Keratinocyte (primary cell): ENCODE measurements around the gene SRXN1. TPM values are rescaled to one million over a fixed set of nuclear protein-coding genes. Genes with fewer than 3 reads are reported as not detected.

Experiments
- DNase-seq: peaks from one replicate; pipeline ENCODE4 v3.0.0-alpha.2; 2011; ENCODE audit warnings: low read depth, missing footprints, low spot score
- FAIRE-seq: peaks from 2 replicates; lab custom pipeline; 2011; peaks lifted over from hg19 to GRCh38; lab: Jason Lieb, UNC
- H2AFZ ChIP-seq: 2 replicates; pipeline ENCODE4 v1.6.0; 2012; ENCODE audit warnings: low read length, control low read depth, inconsistent platforms; ENCODE audit not compliant: control insufficient read depth
- H3K27ac ChIP-seq: 2 replicates; pipeline ENCODE4 v1.5.1; 2011; ENCODE audit warnings: low read length; ENCODE audit not compliant: control insufficient read depth, insufficient read depth
- H3K27me3 ChIP-seq: 3 replicates; pipeline ENCODE4 v1.6.0; 2011; ENCODE audit warnings: low read length; ENCODE audit not compliant: control insufficient read depth, insufficient read depth; ENCODE audit errors: extremely low read depth
- H3K36me3 ChIP-seq, 2 experiments: 2 replicates in 1 of 2; 3 replicates in 1 of 2; pipeline ENCODE4 v1.5.1; 2011; ENCODE audit warnings: low read length in 2 of 2, mild to moderate bottlenecking in 1 of 2; ENCODE audit not compliant: control insufficient read depth in 2 of 2, insufficient read depth in 2 of 2; ENCODE audit errors: extremely low read depth in 1 of 2
- H3K4me1 ChIP-seq: 3 replicates; pipeline ENCODE4 v1.5.1; 2011; ENCODE audit warnings: low read length; ENCODE audit not compliant: control insufficient read depth, insufficient read depth; ENCODE audit errors: extremely low read depth
- H3K4me2 ChIP-seq: 3 replicates; pipeline ENCODE4 v1.6.0; 2011; ENCODE audit warnings: low read depth, low read length; ENCODE audit not compliant: control insufficient read depth, insufficient read depth; ENCODE audit errors: extremely low read depth
- H3K4me3 ChIP-seq, 3 experiments: fragments of 200-600 bp in 1 of 3; sonication (generic) in 1 of 3; 2 replicates in 2 of 3; 3 replicates in 1 of 3; pipeline ENCODE4 v1.5.1; 2011 to 2016; ENCODE audit warnings: low read length in 3 of 3, mild to moderate bottlenecking in 3 of 3, control low read depth in 2 of 3, inconsistent platforms in 1 of 3, low read depth in 1 of 3, mixed read lengths in 1 of 3, mixed run types in 1 of 3, moderate library complexity in 1 of 3; ENCODE audit not compliant: control insufficient read depth in 2 of 3, insufficient read depth in 2 of 3; ENCODE audit errors: extremely low read depth in 1 of 3
- H3K79me2 ChIP-seq: 2 replicates; pipeline ENCODE4 v1.6.0; 2012; ENCODE audit warnings: low read length; ENCODE audit not compliant: control insufficient read depth, insufficient read depth
- H3K9ac ChIP-seq: 3 replicates; pipeline ENCODE4 v1.6.0; 2011; ENCODE audit warnings: low read length; ENCODE audit not compliant: control insufficient read depth, insufficient read depth; ENCODE audit errors: extremely low read depth
- H3K9me1 ChIP-seq: 3 replicates; pipeline ENCODE4 v1.6.0; 2011; ENCODE audit warnings: low read length; ENCODE audit not compliant: control insufficient read depth, insufficient read depth; ENCODE audit errors: extremely low read depth
- H3K9me3 ChIP-seq: 2 replicates; pipeline ENCODE4 v1.5.1; 2012; ENCODE audit warnings: low read depth, low read length; ENCODE audit not compliant: control insufficient read depth
- H4K20me1 ChIP-seq: 3 replicates; pipeline ENCODE4 v1.6.0; 2011; ENCODE audit warnings: low read length; ENCODE audit not compliant: control insufficient read depth, insufficient read depth; ENCODE audit errors: extremely low read depth
- CTCF ChIP-seq, 3 experiments: IDR thresholded peaks in 1 of 3; conservative IDR thresholded peaks in 1 of 3; optimal IDR thresholded peaks in 1 of 3; 2 replicates in 2 of 3; 3 replicates in 1 of 3; pipeline versions ENCODE3 to v1.5.1; 2011; ENCODE audit warnings: low read length in 3 of 3, mild to moderate bottlenecking in 3 of 3, moderate library complexity in 2 of 3, control low read depth in 1 of 3, inconsistent platforms in 1 of 3; ENCODE audit not compliant: insufficient read depth in 2 of 3; ENCODE audit errors: extremely low read depth in 1 of 3
- EZH2 ChIP-seq: IDR thresholded peaks from one replicate; pipeline ENCODE4 v1.6.1; 2012; ENCODE audit warnings: inconsistent platforms, mild to moderate bottlenecking, low read length, moderate library complexity
- dilution Hi-C: fragments of 300-500 bp; cut with MboI; formaldehyde crosslinking; loops from one replicate; pipeline ENCODE4 v1.7.0; 2020; ENCODE audit warnings: low sequenced_read_pairs; ENCODE audit not compliant: extremely low pct_ligation_motif_present
- polyA minus RNA-seq, 3 experiments: library from RNA; depleted of rRNA, polyadenylated mRNA; stranded (reverse); fragments of >200 nt; gene quantifications; 1 replicate in 1 of 3; 2 replicates in 1 of 3; 3 replicates in 1 of 3; pipeline ENCODE4 v1.2.3, GENCODE V29; 2011
- polyA plus RNA-seq, 5 experiments: library from polyadenylated mRNA; depleted of rRNA in 3 of 5; stranded (reverse) in 3 of 5; stranded (forward) in 1 of 5; unstranded in 1 of 5; fragments of >200 nt; gene quantifications; 1 replicate in 1 of 5; 2 replicates in 3 of 5; 3 replicates in 1 of 5; pipeline versions ENCODE4 v1.2.1 to v1.2.3, GENCODE V29; 2011 to 2012; ENCODE audit warnings: missing spikeins in 2 of 5, low read depth in 1 of 5, low replicate concordance in 1 of 5

SRXN1 gene
- polyA plus RNA-seq (49.9 to 55.3 TPM (median 51.7 TPM) in 3 replicates), polyA minus RNA-seq (38.6 to 43.2 TPM (median 41.1 TPM) in 3 replicates)
- 14.3 TPM for polyA plus RNA-seq (2011; ENCODE audit: low read depth)
- 47.5 and 68.9 TPM in 2 replicates for polyA plus RNA-seq (2011; cell fraction: cytosol; rRNA removed)
- polyA plus RNA-seq (2011; cell fraction: nucleus; rRNA removed), result 24.0 and 25.8 TPM in 2 replicates
- 46.6 and 56.9 TPM in 2 replicates for polyA plus RNA-seq (2012; ENCODE audit: low replicate concordance)
- 53.3 TPM for polyA minus RNA-seq (2011; cell fraction: cytosol; rRNA and poly(A)+ RNA removed)
- 14.9 and 20.7 TPM in 2 replicates for polyA minus RNA-seq (2011; cell fraction: nucleus; rRNA and poly(A)+ RNA removed)

- DNase-seq (peak; percentile 46), FAIRE-seq (no peak)
- peaks cover 13% of the 10 kb centered on the region for H3K4me1 ChIP-seq
- peaks cover 28% of the 10 kb centered on the region for H3K79me2 ChIP-seq
- H3K27ac ChIP-seq, result peak within 1 kb of the TSS; percentile 81
- peak within 1 kb of the TSS; percentile 92 for H3K4me2 ChIP-seq
- H4K20me1 ChIP-seq, result peaks cover 4% of the 10 kb centered on the region
- no peak for TF ChIP-seq EZH2
- peak in 2 of 3 experiments; percentile 71 to 74 for TF ChIP-seq CTCF (optimal IDR thresholded peaks at IDR 0.05 in 1 of 3, IDR thresholded peaks at IDR 0.05 in 1 of 3, conservative IDR thresholded peaks at IDR 0.05 in 1 of 3; ENCODE audit: extremely low read depth in 1 of 3, insufficient read depth in 2 of 3, low read length in 3 of 3)
- H3K9me1 ChIP-seq, result no peaks in the 10 kb centered on the region
- H3K9ac ChIP-seq, result peak within 1 kb of the TSS; percentile 91
- H3K9me3 ChIP-seq, result no peaks in the 10 kb centered on the region
- no peaks in the 10 kb centered on the region for H3K27me3 ChIP-seq
- H3K4me3 ChIP-seq, result peak within 1 kb of the TSS; percentile 72 to 95 (median 76)
- peaks cover 14 to 16% of the 10 kb centered on the region in 2 experiments for H3K36me3 ChIP-seq
- H2AFZ ChIP-seq, result peak within 1 kb of the TSS; percentile 79
- dilution Hi-C loops, result no loop called here
Observed at GRCh38 chr20:653110-653589, at the start of gene SRXN1. SRXN1 (minus strand) TSS chr20:653200; CDS start chr20:653185, 15 bp downstream.

DNA sequence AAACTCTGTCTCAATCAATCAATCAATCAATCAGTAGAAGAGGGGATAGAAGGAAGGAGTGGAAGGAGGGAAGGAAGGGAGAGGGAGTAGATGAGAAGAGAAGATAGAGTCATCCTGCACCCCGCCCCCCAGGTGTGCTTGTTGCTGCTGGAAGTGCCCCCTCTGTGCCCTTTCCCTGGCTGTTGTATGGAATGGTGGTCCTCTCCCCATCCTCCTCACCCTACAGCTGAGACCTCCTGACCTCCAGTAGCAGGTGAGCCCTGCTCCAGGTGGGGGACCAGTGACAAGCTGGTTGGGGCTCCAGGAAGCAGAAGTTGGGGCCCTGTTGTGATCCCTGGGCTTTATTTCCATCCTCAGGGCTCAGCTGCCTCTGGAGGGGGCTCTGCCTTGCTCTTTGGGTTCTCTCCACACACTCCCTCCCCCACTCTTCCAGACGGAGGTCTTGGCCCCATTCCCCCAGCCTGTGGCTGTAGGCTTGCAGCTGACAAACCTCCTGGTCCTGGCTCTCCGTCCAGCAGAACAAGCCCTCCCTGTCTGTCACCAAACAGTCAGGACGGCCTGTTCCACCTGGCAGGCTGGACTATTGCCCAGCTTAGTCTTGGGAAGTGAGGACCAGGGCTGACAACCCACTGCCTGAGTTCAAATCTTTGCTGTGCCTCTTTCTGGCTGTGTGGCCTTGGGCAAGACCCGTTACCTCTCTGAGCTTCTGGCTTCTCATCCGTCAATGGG, 48.6 kb upstream of the SRXN1 start:
- Histone ChIP-seq H3K27me3 (peaks cover 9% of the 10 kb centered on the region), H3K9ac (no peak overlapping the region), H3K4me3 (no peak overlapping the region), H3K27ac (no peak overlapping the region), H3K36me3 (no peaks in the 10 kb centered on the region), H2AFZ (no peak overlapping the region), H3K79me2 (no peaks in the 10 kb centered on the region), H3K9me1 (no peaks in the 10 kb centered on the region), H3K4me1 (no peaks in the 10 kb centered on the region), H3K9me3 (no peaks in the 10 kb centered on the region), H3K4me2 (no peak overlapping the region), H4K20me1 (no peaks in the 10 kb centered on the region)
- no peak for TF ChIP-seq CTCF (optimal IDR thresholded peaks at IDR 0.05 in 1 of 3, IDR thresholded peaks at IDR 0.05 in 1 of 3, conservative IDR thresholded peaks at IDR 0.05 in 1 of 3; ENCODE audit: extremely low read depth in 1 of 3, insufficient read depth in 2 of 3, low read length in 3 of 3)
- TF ChIP-seq EZH2, result no peak
- DNase-seq (no peak), FAIRE-seq (no peak)
- dilution Hi-C loops, result no loop called here
